NCI-H1092 (cell line): Measurements from ENCODE around the gene RAE1.

ENCODE experiments used
- DNase-seq: peaks from one replicate; lab custom pipeline; 2025; lab: John Stamatoyannopoulos, UW

Gene RAE1

GRCh38 chr20:57400821-57401564 lies 49.9 kb downstream of the RAE1 start:
- no peak for DNase-seq

GRCh38 chr20:57401565-57401918 lies 50.5 kb downstream of the RAE1 start:
- no peak for DNase-seq

- no peak for DNase-seq
Observed at GRCh38 chr20:57402206-57403125, 51.4 kb downstream of the RAE1 start.

- DNase-seq = no peak
Observed at GRCh38 chr20:57403216-57403615, 52.2 kb downstream of the RAE1 start.

DNA sequence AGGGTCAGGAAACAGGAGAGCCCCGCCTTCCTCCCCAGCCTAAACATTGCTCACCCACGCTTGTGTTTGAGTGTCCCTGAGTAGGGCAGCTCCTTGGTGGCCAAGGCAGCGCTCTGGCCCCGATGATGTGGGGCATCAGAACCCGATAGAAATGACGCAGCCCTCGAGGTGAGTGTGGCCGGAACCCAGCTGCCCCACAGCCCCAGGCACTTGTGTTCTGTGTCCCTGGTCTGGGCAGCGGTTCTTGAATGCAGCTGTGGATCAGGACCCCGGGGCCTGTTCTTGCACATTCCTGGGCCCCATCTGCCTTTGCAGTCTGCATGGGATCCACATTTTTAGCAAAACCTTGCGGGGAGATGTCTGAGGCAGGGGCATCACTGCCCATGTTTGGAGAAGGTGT lies 53.0 kb downstream of the RAE1 start:
- DNase-seq = no peak

DNA sequence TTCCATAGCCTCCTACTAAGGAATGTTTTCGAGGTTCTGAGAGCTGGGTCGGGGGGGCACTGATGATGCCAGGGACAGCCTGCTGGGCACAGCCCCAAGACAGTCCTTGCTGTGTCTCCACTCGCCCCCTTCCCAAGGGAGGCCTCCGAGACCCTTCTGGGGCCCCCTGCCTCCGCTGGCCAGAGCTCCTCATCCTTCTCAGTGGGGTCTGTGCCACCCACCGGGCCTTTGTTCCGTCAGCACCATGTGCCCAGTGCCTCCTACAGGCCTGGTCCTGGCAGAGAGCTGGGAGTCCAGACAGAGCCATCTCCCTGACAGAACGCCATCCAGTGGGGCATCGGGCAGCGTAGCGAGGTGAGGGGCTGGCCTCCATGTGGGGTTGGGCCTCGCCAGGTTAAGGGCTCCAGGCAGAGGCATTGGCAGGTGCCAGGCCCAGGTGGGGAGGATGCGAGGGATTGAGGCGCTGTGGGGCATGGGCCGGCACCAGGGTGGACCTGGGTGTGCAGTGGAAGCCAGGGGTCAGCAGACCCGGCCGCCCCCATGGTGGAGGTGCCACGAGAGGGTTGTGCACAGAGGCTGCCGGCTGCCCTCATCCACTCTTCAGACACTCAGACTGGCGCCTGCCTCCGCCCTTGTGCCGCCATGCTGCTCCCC lies 53.5 kb downstream of the RAE1 start:
- DNase-seq = no peak

GRCh38 chr20:57405236-57406016 lies 54.4 kb downstream of the RAE1 start:
- DNase-seq = no peak

DNA sequence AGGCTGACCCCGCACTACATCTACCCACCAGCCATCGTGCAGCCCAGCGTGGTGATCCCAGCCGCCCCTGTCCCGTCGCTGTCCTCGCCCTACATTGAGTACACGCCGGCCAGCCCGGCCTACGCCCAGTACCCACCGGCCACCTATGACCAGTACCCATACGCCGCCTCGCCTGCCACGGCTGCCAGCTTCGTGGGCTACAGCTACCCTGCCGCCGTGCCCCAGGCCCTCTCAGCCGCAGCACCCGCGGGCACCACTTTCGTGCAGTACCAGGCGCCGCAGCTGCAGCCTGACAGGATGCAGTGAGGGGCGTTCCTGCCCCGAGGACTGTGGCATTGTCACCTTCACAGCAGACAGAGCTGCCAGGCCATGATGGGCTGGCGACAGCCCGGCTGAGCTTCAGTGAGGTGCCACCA lies 56.5 kb downstream of the RAE1 start:
- DNase-seq = no peak

DNA sequence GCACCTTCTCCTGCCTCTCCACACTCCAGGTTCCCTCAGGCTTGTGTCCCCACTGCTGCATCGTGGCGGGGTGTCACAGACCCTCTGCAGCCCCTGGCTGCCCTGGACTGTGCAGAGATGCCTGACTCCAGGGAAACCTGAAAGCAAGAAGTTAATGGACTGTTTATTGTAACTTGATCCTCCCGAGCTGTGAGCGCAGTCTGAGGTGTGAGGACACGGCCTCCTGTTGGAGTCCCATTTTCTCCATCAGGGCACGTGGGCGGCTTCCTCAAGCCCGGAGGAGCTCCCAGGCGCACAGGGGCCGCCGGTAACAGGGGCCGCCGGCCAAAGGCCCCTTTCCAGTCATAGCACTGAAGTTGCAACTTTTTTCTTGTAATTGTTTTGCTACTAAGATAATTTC lies 57.1 kb downstream of the RAE1 start:
- no peak for DNase-seq

- DNase-seq = no peak
Observed at GRCh38 chr20:57408536-57409233, 57.6 kb downstream of the RAE1 start.

- DNase-seq = no peak
Observed at GRCh38 chr20:57409316-57409671, 58.2 kb downstream of the RAE1 start.

GRCh38 chr20:57409672-57410397 lies 58.8 kb downstream of the RAE1 start:
- no peak for DNase-seq

- DNase-seq = no peak
Observed at GRCh38 chr20:57410398-57410920, 59.4 kb downstream of the RAE1 start.

- no peak for DNase-seq
Observed at GRCh38 chr20:57410924-57411323, 59.9 kb downstream of the RAE1 start.

GRCh38 chr20:57411406-57412283 lies 60.6 kb downstream of the RAE1 start:
- DNase-seq = no peak

DNA sequence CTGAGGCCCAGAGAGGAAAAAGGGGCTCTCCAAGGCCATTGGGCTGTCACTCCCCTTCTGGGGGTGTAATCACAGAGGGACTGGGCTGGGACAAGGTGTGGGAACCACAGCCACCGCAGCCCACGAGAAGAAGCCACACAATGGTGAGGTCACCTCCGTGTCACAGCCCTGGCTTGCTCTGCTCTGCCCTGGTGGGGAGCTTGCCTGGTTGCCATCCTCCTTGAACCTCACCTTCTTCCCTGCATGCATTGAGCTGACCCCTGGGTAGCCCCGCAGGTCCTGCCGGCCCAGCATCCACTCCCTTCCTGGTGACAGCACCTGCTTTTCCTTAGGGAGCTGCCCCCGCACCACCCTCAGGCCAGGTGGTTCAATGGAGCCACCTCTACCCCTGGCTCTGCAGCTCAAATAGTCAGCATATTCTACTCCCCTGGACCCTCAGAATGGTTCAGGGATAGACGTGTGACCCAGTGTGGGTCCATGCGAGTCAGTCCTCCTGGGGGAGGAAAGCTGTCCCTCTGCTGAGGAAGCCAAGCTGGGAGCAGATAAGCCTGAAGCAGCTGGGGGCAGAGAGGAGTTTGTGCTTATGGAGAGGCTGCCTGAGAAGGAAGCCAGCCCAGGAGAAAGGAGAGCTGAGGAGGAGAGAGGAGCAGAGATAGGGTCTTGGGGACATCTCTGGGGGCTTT lies 61.4 kb downstream of the RAE1 start:
- DNase-seq = no peak

- no peak for DNase-seq
Observed at GRCh38 chr20:57413986-57414385, 62.9 kb downstream of the RAE1 start.

- DNase-seq = no peak
Observed at GRCh38 chr20:57414867-57415592, 64.0 kb downstream of the RAE1 start.
